SK-N-DZ (cell line): ENCODE results near the gene OXLD1.
A peak's percentile ranks its signal among the peaks of the same experiment; 100 is the strongest.

Source experiments
- DNase-seq: peaks from one replicate; pipeline ENCODE4 v3.0.0-alpha.2; 2015; ENCODE audit warnings: low spot score

OXLD1 gene

GRCh38 chr17:81683584-81684441 lies 17.4 kb upstream of the OXLD1 start, which contains the start of the genes ARL16 and HGS:
Gene ARL16 (minus strand): TSS chr17:81683797. CDS start chr17:81683753, 44 bp downstream.
Gene HGS (plus strand): TSS chr17:81684011. CDS start chr17:81684067, 56 bp downstream.
- DNase-seq = peak; percentile 99

- DNase-seq = no peak
These were observed 16.8 kb upstream of the OXLD1 start for GRCh38 chr17:81683208-81683583.

- DNase-seq = no peak
These were observed 16.3 kb upstream of the OXLD1 start for GRCh38 chr17:81682565-81683207.

- DNase-seq = no peak
These were observed 15.3 kb upstream of the OXLD1 start for GRCh38 chr17:81681672-81682071.

GRCh38 chr17:81680150-81680549 lies 13.7 kb upstream of the OXLD1 start:
- no peak for DNase-seq

- no peak for DNase-seq
These were observed 10.5 kb upstream of the OXLD1 start for GRCh38 chr17:81676906-81677305.

- DNase-seq = peak; percentile 52
These were observed 9.3 kb upstream of the OXLD1 start for GRCh38 chr17:81675515-81676221.

- DNase-seq = no peak
These were observed 7.3 kb upstream of the OXLD1 start for GRCh38 chr17:81673561-81674258.

- DNase-seq = no peak
These were observed 6.5 kb upstream of the OXLD1 start for GRCh38 chr17:81672954-81673353.

- no peak for DNase-seq
These were observed 6.1 kb upstream of the OXLD1 start for GRCh38 chr17:81672504-81672903.

GRCh38 chr17:81667754-81668153 lies 1.3 kb upstream of the OXLD1 start:
- no peak for DNase-seq

- DNase-seq = peak; percentile 73
These were observed 388 bp downstream of the OXLD1 start for GRCh38 chr17:81666092-81666341.

- DNase-seq = no peak
These were observed 957 bp downstream of the OXLD1 start for GRCh38 chr17:81665205-81666091.

- DNase-seq = no peak
These were observed 2.3 kb downstream of the OXLD1 start for GRCh38 chr17:81664051-81664470.

GRCh38 chr17:81662002-81662401 lies 4.4 kb downstream of the OXLD1 start:
- DNase-seq = no peak

- DNase-seq = no peak
These were observed 6.0 kb downstream of the OXLD1 start for GRCh38 chr17:81660441-81660840.

GRCh38 chr17:81659038-81659437 lies 7.4 kb downstream of the OXLD1 start:
- DNase-seq = no peak

- DNase-seq = peak; percentile 56
These were observed 9.6 kb downstream of the OXLD1 start for GRCh38 chr17:81656835-81657234.

- no peak for DNase-seq
These were observed 10.2 kb downstream of the OXLD1 start, which contains the start of gene PDE6G for GRCh38 chr17:81656118-81656743. Gene PDE6G (minus strand): TSS chr17:81656542. CDS start chr17:81653305, 3,237 bp downstream.
